NCI-H2171 treated with DMSO at 0.1 percent for 48 hours (cell line): ENCODE data around the gene DUSP22.

ENCODE experiments used
- DNase-seq: peaks from one replicate; lab custom pipeline; 2025; lab: John Stamatoyannopoulos, UW

DUSP22 gene

DNA sequence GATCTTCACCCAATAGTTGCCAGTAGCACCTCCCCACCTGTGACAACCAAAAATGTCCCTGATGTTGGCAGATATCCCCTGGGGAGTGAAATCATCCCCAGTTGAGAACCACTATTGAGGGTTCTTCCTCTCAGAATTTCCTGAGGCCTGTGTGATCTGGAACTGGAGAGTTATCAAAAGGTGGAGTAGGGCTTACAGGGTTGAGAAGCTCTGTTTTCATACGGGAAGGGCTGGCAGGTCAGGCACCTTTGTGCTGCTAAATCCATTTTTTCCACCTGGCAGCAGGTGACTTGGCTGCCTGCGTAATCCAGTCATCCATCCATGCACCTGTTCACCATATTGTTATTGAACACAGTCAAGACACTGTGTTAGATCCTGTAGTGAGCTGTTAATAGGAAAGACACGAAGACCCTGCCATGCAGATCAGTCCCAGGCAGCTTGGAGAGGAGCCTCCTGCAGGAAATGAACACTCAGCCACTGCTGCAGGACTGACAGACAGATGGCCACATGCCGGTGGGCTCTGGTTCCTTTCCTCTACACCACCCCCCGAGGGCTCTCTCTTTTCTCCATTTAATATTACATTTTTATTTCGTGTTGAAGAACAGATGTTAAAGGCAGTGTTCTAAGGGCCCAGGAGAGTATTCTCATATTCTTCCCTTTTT, 5.4 kb downstream of the DUSP22 start:
- no peak for DNase-seq

DNA sequence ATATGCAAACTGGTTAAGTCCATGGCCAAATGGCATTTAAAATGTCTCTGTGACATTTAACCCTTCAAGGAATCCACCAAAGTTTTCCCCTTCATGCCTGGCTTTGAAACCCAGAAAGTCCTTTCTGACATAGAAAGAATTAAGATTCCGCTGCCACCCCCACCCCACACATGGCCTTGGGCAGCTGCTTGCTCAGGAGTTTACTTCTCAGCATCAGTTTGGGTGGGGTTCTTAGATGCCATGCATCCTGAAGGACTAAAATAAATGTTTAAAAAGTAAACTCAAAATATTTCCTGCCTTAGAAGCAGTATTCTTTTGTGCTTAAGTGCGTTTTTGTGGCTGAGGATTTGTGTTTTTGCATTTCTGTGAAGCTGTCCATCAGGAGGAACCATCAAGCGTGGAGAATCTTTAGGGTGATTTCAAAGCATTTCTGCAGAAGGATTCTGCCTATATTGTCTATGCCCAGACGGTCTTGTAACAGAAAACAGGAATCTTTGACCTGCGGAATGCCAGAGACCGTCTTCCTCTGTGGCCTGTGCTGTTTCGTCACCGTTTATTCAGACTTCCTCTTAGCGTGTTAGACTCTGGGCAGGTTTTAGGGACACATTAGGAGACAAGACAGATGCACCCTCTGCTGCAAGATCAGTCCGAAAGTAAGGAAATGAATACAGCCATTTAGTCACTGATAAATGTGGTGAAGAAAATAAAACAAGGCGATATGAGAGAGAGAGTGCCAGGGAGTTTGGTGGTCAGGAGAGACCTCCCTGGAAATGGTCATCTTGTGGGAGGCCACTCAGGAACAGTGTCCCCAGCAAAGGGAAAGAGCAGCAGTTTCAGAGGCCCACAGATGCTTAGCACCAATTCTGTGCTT, 6.2 kb downstream of the DUSP22 start:
- DNase-seq: no peak

DNA sequence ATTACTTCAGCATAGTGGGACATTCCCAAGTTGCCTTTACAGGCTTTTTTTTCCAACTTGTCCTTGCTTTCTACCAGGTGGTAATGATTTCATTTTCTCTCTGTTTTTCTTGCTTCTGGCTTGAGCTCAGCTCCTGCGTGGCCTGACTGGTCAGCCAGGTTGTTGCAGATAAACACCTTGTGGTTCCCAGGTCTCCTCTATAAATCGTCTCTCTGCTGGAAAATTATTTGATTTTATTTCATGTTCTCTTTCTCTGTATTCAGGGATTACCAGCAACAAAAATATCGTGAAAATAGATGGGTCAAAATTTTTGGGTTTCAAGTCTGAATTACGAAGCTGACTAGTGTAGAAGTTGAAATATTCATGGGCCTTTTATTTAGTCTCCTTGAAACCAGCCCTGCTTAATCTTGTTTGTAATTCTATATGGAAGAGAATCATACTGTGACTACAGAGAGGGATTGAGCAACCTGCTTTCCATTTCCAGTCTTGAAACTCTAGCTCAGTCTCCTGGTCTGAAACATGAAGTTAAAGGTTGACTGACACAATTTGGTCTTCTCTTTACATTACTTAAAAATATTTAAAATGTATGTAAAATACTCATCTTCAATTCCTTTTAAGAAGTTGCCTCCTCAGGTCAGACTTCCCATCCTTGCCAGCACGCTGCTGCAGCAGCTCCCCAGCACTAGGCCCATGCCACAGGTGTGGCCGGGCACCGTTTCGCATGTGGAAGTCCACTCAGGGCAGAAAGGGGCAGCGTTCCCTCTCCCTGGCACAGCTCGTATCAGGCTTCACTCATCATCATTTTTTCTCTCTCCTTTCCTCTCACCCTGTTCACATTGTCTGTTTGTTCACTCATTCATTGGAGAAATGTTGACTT, 7.1 kb downstream of the DUSP22 start:
- no peak for DNase-seq

DNA sequence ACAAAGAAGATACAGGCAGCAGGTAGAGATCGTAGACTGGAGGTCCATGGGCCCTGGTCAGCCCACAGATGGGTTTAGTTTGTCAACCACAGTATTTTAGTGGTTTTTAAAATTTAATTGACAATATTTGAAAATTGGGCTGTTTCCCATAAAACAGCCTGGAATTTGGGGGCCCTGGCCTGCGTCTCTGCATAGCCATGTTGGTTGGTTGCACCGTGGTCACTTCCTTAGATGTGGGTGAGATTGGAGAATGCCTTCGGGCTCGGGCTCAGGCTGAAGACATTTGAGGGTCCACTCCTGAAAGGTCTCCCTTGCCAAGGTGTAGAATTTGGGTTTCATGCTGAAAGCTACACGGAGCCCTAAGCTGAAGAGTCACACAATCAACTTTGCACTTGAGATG, 7.7 kb downstream of the DUSP22 start:
- DNase-seq: no peak

DNA sequence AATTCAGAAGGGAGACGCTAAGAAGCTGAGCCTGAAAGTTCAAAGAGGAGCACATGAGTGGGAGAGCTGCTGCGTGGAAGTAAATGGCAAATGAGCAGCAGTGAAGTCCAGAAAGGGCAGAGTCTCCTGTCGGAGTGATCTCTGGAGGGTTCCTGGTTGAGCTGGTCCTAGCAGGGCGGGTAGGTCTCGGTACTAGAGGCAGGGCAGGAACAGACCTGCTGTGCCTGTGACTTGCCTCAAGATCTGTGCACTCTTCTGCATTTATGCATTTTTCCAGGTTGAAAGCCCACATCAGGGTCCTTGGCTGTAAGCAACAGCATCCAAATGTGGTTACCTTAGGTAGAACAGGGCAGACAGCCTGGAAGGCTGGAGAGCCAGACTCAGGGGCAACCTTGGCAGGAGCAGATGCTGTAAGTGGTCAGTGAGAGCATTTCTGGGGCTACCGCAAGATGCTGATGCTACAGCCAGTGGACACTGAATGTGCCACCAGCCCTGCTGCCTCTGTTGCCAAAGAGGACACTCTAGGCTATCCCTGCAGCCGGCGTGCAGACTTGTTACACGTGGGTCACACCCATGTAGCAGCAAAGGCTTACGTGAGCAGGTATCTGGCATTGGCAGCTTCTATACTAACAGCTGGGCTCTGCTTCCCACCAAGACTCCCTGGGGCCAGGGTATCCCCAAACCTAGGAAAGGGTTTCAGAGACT, 8.4 kb downstream of the DUSP22 start:
- no peak for DNase-seq

DNA sequence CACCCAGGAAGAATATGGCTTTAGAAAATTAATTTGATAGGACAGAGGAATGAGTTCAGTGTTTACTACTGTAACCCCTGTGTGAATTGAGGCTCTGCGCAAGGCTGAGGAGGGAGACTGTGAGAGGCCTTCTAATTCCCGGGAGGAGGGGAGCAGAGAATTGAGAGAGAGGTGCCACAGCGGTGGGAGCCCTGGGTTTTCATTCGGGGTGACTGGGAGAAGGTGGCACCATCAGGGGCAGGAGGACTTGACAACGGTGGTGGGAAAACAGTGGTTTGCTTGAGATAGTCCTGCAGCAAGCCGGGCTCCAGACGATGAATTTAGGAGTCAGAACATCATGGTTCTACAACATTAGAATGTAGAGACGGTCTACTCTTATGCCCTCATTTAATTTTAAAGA, 9.2 kb downstream of the DUSP22 start:
- no peak for DNase-seq

DNA sequence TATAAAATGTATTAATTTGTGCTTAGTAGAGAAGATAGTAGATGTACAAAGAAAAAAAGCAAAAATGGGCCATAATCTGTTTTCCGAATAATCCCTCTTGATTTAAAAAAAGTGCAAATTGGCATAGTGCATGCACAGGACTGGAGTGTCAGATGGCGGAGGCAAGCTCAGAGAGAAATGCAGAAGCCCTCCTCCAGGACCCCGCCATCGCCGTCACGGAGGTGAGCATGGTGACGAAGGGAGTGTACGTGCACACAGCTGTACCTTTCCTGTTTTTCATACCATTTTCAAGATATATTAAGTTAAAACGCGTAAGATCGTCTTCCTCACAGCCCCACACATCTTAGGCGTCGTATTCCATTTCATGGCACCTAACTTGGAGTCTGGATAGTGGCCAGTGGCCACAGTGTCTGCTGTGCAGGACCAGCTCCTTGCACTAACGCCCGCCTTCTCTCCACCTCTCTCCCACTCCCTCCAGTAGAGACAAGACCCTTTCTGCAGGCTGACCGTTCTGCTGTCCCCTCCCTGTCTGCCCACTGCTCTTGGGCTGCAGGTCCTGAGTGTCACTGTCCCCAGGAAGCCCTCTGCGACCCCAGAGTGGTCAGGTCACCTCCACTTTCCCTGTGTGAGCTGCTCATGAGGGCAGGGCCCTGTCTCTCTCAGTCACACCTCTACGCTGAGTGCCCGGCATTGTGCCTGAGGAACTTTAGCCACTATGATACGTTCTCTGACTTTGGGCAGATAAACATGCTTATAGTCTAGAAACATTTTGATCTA, 9.8 kb downstream of the DUSP22 start:
- no peak for DNase-seq

DNA sequence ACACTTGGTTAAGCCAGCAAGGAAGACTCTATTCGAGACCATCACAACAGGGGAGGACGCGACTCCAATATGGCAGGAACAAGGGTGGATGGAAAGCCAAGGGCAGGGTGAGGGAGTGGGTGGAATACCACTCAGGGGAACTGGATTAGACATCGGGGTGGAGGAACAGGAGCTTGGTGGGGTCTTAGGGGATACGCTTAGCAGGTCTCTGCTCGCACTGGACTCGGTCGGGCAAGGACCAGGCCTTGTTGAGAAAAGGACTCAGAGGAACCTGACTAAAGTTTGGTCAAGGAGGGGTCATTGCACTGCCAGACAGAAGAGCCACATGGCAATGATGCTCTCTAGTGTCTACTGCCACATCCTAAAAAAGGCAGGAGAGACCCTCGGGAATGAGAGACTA, 10.5 kb downstream of the DUSP22 start:
- DNase-seq: no peak

DNA sequence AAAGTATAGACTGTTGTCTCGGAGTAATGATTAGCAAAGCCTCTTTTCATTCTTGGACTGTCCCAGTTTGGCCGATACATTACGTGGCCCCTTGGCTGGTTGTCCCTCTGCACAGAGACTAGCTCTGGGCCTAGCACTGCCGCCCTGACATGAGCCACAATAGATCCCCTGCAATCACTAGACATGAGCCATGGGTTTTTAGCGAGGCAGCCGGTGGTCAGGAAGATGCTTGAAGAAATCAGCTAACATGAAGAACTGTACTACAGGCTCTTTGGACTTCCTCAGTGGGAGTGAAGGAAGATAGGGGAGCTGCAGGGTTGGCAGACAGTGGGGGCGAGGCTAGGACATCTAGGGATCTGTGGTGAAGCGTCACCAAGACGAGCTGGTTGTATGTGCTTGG, 11.0 kb downstream of the DUSP22 start:
- DNase-seq: no peak

DNA sequence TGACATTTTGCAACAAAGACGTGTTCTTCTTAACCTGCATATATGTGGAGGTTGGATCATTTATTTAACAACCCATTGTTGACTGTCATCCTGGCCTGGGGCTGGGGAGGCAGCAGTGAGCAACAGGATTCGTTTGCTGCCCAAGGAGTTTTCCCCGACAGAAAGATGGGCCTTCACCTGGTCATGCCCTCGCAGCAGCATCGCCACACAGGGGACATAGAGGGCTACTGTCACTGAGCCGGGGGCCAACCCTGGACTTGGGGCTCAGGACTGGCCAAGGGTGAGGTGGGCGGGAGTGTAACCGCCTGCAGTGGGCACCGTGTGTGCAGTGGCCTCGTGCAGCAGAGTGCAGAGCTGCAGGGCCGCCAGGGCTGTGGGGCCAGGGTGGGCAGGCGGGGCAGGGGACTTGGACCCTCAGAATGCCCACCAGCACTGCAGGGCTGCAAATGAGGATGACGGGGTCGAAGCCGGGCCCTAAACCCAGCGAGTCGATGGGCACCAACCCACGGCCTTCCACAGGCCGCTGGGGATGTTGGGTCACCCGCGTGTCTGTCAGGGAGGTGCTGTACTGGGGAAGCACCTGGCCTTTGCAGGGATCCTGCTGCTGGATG, 11.8 kb downstream of the DUSP22 start:
- no peak for DNase-seq

DNA sequence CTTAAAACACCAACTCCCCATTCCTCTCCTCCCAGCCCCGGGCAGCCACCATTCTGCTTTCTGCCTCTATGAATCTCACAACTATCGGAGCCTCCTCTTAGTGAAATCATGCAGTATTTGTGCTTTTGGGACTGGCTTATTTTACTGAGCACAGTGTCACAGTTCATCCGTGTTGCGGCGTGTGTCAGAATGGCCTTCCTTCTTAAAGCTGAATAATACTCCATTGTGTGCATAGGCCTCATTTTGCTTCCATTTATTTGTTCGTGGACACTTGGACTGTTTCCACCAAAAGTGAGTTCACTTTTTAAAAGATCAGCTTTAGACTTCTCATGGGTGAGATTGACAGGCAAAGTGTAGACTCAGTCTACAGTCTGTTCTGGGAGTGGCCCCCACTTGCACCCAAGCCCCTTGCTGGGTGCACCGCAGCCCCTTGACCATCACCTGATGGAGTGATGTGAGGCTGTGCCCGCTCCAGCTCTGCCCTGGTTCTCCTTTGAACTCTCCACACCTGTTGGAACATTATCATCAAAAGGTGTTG, 12.6 kb downstream of the DUSP22 start:
- DNase-seq: no peak

DNA sequence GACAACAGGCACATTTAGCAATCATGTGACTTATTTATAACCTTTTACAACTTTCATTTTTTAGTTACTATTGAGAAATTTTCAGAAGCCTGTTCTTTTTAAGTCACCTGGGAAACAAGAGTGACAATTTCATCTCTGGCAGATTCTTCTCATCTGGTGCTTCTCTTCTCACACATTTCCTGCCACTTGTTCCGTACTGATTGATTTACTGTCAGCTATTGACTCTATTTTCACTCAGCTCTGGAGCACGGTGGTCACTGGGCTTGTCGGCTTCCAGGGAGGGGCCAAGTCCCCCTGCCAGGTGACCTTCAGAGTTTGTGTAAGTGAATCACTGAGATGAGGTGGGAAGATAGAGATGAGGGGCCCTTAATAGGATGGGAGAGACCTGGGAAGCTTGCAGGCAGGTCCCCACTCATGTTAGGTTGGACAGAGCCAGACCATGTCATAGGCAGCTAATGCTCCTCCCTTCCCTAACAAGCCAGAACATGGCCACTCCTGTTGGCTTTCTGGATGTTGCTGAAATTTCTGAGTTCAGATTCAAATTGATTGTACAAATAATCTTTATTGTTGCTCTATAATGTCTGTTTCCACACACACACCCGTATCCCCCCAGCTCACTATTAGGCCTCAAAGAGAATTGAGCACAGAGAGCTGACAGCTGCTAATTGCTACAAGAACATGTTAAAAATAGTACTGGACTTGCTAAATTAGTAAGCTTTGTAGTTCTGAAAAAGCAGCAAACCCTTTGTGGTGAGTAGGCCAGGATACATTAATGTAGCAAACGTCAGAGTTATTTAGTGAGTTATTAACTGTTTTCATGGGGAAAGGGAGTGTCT, 13.3 kb downstream of the DUSP22 start:
- no peak for DNase-seq

DNA sequence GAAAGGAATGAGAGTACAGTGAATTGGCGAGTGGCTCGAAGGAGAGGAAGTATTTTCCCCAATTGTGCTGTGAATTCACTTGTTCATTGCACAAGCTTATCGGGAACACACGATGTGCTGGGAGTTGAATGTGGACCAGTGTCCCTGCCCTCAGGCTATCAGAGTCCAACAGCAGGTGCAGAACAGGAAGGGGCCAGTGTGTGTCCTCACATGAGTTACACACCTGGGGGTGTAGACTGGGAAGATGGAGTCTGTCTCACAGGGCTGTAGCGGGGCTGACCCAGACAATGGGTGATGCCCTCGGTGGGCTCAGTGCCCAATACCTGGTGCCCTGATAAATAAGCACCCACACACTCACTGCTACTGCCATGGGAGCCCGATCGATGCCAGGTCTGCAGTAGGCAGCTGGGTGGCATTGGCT, 14.4 kb downstream of the DUSP22 start:
- DNase-seq: no peak

DNA sequence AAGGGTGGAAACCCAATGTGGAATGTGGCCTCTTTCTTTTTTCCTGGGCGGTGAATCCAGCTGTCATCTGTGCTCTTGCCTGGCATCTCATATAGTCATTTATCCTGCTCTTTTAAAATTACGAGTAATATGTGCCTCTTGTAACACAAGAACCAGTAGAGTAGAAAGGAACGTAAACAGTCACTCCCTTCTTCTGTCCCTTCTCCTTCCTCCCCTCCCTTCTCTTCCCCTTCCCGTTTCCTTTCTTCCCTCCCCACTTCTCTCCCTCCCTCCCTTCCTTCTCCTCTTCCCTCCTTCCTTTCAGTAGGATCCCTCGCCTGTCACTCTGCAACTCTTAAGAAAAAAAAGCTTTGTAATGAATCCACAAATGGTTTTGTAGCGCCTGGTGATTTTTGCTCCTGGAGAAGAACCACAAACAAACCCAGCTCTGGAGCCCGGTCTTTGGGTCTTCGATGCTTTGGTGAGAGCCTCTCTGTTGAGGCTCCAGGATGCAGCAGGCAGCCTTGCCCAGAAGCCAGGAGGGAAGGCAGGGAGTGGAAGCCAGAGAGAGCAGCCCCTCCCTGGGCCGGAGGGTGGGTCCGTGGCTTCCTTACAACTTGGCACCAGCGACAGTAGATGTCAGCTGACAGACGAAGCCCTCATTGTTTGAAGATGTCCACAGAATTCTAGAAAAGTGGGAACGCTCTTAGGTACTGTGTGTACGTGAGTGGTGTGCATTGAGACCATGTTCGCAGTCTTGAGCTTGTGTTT, 15.0 kb downstream of the DUSP22 start:
- DNase-seq: no peak

DNA sequence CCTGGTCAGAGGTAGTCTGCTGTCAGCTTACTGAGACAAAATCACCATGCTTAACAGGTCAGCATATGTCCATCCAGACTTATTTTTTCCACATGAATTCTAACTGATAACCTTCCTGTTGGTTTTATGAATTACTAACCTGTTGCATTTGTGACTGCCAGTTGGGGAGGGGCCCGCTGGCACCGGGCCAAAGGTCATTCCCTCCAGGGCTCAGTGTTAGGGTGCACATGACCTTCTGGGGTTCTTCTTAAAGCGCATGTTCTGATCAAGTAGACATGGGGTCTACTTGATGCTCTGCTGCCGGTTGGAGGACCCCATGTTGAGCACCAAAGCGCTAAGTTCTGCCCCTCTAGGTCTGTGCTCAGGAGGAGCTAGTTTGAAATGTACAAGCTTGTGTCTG, 15.6 kb downstream of the DUSP22 start:
- no peak for DNase-seq

DNA sequence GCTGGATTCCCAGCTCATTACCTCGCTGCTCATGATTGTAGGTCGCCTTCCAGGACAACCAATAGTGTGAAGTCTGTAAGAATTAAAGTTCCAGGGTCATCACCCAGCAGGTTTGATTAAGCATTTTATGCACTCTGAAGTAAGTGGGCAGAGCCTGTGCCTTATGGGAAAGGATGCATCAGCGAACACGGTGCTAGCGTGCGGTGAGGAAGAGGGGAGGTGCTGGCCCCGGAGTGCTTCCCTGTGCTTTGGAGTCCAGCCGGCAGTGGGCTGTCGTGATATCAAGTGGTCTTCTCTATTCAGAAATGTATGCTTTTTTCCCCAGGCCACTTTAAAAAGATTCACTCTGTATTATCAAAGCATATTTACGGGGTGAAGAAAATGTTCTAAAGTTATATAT, 16.0 kb downstream of the DUSP22 start:
- DNase-seq: no peak

DNA sequence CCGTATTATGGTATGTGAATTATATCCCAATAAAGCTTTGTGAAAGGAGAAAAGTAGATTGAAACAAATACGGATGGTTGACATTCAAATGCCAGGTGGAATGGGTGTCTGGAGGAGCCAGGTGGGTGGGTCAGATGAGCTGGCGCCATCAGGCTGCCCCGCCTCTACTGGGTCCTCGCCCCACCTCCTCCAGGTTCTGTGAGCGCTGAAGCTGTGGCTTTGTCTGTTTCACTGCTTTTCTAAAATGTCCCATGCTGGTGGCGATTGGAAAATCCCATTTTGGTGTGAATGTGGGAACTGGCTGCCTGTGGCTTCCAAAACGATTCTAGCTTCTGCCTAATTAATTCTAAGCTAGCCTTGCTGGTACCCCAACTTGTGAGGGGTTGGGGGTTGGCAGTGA, 16.5 kb downstream of the DUSP22 start:
- no peak for DNase-seq

DNA sequence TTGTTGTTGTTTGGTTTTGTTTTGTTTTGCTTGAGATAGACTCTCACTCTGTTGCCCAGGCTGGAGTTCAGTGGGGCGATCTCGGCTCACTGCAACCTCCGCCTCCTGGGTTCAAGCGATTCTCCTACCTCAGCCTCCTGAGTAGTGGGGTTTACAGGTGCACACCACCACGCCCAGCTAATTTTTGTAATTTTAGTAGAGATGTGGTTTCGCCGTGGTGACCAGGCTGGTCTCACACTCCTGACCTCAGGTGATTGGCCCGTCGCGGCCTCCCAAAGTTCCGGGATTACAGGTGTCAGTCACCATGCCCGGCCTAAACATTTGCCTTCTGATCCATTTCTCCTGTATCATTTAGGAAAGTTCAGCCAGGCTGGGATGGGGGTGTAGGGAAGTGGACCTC, 17.7 kb downstream of the DUSP22 start:
- no peak for DNase-seq

DNA sequence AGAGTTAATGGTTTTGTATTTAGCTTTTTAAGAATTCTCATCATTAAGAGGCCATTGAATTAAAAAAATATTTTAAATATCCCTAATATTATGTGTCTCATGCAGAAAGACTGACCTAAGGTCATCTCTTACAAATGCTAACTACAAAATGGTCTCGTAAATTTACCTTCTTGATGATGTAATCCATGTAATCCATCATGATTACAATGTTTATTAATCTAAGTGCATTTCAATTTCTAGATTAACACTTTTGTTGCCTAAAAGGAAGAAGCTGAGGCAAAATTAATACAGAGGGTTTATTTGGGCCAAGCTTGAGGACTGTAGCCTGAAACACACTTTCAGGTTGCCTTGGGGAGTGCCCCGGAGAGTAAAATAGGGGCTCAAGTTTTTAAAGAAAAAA, 18.4 kb downstream of the DUSP22 start:
- DNase-seq: no peak
